Duodenal mucosa (tissue), 2 donors: Measurements from ENCODE around the gene ATP8A2.

Experiments
- H3K27ac ChIP-seq: one replicate; pipeline ENCODE4 v1.7.0; 2013; ENCODE audit warnings: low read depth, low read length
- H3K27me3 ChIP-seq, 2 donors: one replicate each; pipeline ENCODE4 v1.7.0; 2013; ENCODE audit warnings: low read length in 2 of 2, control low read depth in 1 of 2; ENCODE audit not compliant: insufficient read depth in 2 of 2, control insufficient read depth in 1 of 2
- H3K36me3 ChIP-seq, 2 donors: one replicate each; pipeline ENCODE4 v1.7.0; 2013; ENCODE audit warnings: low read length in 2 of 2, control low read depth in 1 of 2; ENCODE audit not compliant: insufficient read depth in 2 of 2, control insufficient read depth in 1 of 2
- H3K4me1 ChIP-seq, 2 donors: one replicate each; pipeline ENCODE4 v1.7.0; 2013; ENCODE audit warnings: low read length in 2 of 2, control low read depth in 1 of 2; ENCODE audit not compliant: insufficient read depth in 2 of 2, control insufficient read depth in 1 of 2
- H3K4me3 ChIP-seq, 2 donors: one replicate each; pipeline ENCODE4 v1.7.0; 2013; ENCODE audit warnings: low read length in 2 of 2, low read depth in 1 of 2
- H3K9ac ChIP-seq, 2 donors: one replicate each; pipeline ENCODE4 v1.7.0; 2013; ENCODE audit warnings: low read length in 2 of 2, low read depth in 1 of 2
- H3K9me3 ChIP-seq, 2 donors: one replicate each; pipeline ENCODE4 v1.7.0; 2013; ENCODE audit warnings: low read length in 2 of 2, control low read depth in 1 of 2; ENCODE audit not compliant: control insufficient read depth in 1 of 2

ATP8A2 gene

GRCh38 chr13:25729201-25729600 lies 357.4 kb downstream of the ATP8A2 start:
- Histone ChIP-seq H3K4me3 (no peak overlapping the region), H3K9ac (no peak overlapping the region), H3K27me3 (no peaks in the 10 kb centered on the region), H3K36me3 (no peaks in the 10 kb centered on the region), H3K27ac (no peak overlapping the region), H3K4me1 (no peaks in the 10 kb centered on the region), H3K9me3 (no peaks in the 10 kb centered on the region)

- H3K9me3 ChIP-seq: no peaks in the 10 kb centered on the region
- no peak overlapping the region for H3K4me3 ChIP-seq
- H3K27me3 ChIP-seq: no peaks in the 10 kb centered on the region
- no peaks in the 10 kb centered on the region for H3K36me3 ChIP-seq
- H3K9ac ChIP-seq: no peak overlapping the region
- H3K27ac ChIP-seq: no peak overlapping the region
- H3K4me1 ChIP-seq: no peaks in the 10 kb centered on the region
Measured at GRCh38 chr13:25731037-25731436, 359.3 kb downstream of the ATP8A2 start.

- H3K27ac ChIP-seq: no peak overlapping the region
- no peaks in the 10 kb centered on the region for H3K36me3 ChIP-seq
- no peaks in the 10 kb centered on the region for H3K4me1 ChIP-seq
- H3K4me3 ChIP-seq: no peak overlapping the region
- H3K9ac ChIP-seq: no peak overlapping the region
- H3K9me3 ChIP-seq: no peaks in the 10 kb centered on the region
- H3K27me3 ChIP-seq: no peaks in the 10 kb centered on the region
Measured at GRCh38 chr13:25731536-25731935, 359.8 kb downstream of the ATP8A2 start.

DNA sequence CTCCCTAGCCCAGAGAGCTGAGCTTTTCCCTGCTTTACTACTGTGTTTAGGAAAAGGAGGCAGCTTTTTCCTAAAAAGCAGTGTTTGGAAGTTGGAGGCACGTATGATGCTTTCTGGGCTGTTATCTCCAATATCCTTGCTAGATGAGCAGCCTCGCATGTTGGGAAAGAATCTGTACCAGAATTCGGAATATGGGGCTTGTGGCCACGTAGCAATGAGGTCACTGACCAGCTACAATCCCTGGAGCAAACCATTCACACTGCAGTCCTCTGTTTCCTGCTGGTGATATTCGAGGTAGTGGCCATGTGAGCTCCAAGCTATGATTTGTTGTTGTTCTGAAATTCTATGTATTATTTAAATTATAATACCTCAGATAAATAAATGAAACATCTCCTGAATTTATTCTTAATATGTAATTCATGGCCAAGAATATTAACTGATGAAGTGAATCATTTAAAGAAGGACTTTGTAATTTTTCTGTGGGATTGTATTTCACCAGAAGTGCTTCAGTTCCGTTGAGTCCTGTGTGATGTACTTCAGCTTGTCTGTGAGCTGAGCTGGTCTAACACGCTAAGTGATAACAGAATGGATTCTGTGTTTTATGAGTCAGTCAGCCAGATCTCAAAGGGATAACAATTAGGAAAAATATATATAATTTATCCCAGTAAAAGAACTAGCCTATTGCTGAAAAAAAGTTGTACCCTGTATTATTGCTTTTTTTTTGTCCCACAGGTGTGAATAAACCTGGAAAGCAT lies 360.5 kb downstream of the ATP8A2 start:
- Histone ChIP-seq H3K9me3 (no peaks in the 10 kb centered on the region), H3K27ac (no peak overlapping the region), H3K9ac (no peak overlapping the region), H3K4me1 (no peaks in the 10 kb centered on the region), H3K36me3 (no peaks in the 10 kb centered on the region), H3K4me3 (no peak overlapping the region), H3K27me3 (no peaks in the 10 kb centered on the region)

GRCh38 chr13:25733001-25733491 lies 361.3 kb downstream of the ATP8A2 start:
- H3K27me3 ChIP-seq: no peaks in the 10 kb centered on the region
- no peaks in the 10 kb centered on the region for H3K4me1 ChIP-seq
- H3K36me3 ChIP-seq: no peaks in the 10 kb centered on the region
- no peak overlapping the region for H3K9ac ChIP-seq
- no peaks in the 10 kb centered on the region for H3K9me3 ChIP-seq
- no peak overlapping the region for H3K4me3 ChIP-seq
- no peak overlapping the region for H3K27ac ChIP-seq

- Histone ChIP-seq H3K36me3 (no peaks in the 10 kb centered on the region), H3K9me3 (no peaks in the 10 kb centered on the region), H3K4me1 (no peaks in the 10 kb centered on the region), H3K9ac (no peak overlapping the region), H3K27me3 (no peaks in the 10 kb centered on the region), H3K4me3 (no peak overlapping the region), H3K27ac (no peak overlapping the region)
Measured at GRCh38 chr13:25733696-25734435, 362.1 kb downstream of the ATP8A2 start.

DNA sequence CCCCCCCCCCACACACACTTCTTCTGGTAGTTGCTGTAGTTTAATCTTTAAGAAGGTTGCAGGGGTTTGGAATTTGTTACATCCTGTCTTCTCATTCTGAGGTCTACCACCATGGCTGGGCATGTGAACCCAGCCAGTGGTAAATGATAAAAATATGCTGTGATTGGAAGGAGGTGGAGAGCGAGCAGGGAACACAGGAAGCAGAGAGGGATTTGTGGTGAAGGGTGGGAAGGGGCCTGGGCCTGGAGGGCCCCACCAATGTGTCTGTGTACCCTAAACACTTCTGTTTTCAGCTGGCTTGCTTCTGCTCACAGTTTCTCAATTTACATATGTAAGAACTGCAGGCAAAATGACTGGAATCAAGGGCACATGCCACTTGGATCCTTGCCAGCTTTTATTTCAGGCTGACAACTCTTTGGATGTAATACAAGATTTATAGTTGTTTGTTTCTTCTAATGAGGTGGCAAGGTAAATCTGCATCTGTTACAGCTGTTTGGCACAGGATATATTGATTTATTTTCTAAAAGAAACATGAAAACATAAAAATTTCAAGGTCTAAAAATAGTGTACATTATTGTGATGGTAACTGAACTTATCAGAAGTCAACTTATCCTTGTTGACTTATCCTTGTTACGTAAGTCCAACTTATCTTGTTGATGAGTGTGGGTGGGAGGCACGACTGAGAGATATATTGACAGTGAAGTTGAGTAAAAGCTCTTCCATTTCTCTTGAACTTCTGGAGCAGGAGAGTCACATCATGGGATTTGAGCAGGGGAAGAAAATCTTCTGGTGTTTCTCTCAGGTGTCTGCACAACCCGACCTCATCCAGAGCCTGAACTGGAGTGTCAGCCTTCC lies 366.8 kb downstream of the ATP8A2 start:
- Histone ChIP-seq H3K4me3 (no peak overlapping the region), H3K9ac (no peak overlapping the region), H3K9me3 (no peaks in the 10 kb centered on the region), H3K36me3 (no peaks in the 10 kb centered on the region), H3K4me1 (no peaks in the 10 kb centered on the region), H3K27me3 (no peaks in the 10 kb centered on the region), H3K27ac (no peak overlapping the region)

DNA sequence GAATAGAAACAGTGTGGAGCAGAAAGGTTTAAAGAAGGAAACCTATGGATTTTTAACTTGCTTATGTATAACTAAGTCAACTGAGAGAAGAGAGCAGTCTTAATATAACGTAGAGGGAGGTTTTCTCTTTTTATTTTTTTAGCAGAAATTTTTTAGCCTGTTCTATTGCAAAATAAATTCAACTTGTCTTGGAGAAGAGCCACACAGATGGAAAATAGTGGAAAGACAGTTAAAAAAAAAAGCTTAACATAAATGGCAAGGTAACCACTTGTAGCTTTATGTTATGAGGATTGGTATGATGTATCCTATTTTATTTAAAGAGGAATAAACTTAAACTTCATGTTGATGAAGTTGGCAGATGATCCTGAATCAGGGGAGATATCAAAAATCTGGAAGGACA lies 367.6 kb downstream of the ATP8A2 start:
- Histone ChIP-seq H3K36me3 (no peaks in the 10 kb centered on the region), H3K4me3 (no peak overlapping the region), H3K27me3 (no peaks in the 10 kb centered on the region), H3K9me3 (no peaks in the 10 kb centered on the region), H3K27ac (no peak overlapping the region), H3K4me1 (no peaks in the 10 kb centered on the region), H3K9ac (no peak overlapping the region)

DNA sequence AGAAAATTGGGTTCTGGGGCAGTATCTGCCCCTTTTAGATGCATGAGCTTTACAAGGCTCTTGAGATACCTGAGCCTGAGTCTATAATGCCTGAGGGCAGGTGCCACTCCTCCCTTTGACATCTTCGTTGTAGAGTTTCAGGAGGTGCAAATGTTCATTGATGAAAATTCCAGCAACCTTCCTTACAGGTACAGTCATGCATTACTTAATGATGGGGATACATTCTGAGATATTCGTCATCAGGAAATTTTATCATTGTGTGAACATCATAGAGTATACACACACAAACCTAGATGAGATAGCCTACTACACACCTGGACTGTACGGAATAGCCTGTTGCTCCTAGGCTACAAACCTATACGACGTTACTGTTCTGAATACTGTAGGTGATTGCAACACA lies 370.0 kb downstream of the ATP8A2 start:
- no peaks in the 10 kb centered on the region for H3K27me3 ChIP-seq
- no peak overlapping the region for H3K4me3 ChIP-seq
- H3K9ac ChIP-seq: no peak overlapping the region
- H3K4me1 ChIP-seq: no peaks in the 10 kb centered on the region
- H3K27ac ChIP-seq: no peak overlapping the region
- no peaks in the 10 kb centered on the region for H3K9me3 ChIP-seq
- H3K36me3 ChIP-seq: no peaks in the 10 kb centered on the region

GRCh38 chr13:25742220-25742619 lies 370.4 kb downstream of the ATP8A2 start:
- Histone ChIP-seq H3K4me1 (no peaks in the 10 kb centered on the region), H3K36me3 (no peaks in the 10 kb centered on the region), H3K27me3 (no peaks in the 10 kb centered on the region), H3K4me3 (no peak overlapping the region), H3K9me3 (no peaks in the 10 kb centered on the region), H3K27ac (no peak overlapping the region), H3K9ac (no peak overlapping the region)
